K562 (cell line): Measurements from ENCODE around the gene SNAI1. TPM values are rescaled to one million over a fixed set of nuclear protein-coding genes. Genes with fewer than 3 reads are reported as not detected.

Source experiments
- BRD9 ChIP-seq: fragments of 450-650 bp; IDR thresholded peaks from 2 replicates; pipeline ENCODE4 v1.6.1; 2018; ENCODE audit warnings: low read depth; ENCODE audit not compliant: partially characterized antibody
- E2F6 ChIP-seq, 2 experiments: IDR thresholded peaks; 2 replicates each; pipeline ENCODE4 v1.6.1; 2011; ENCODE audit warnings: borderline replicate concordance in 1 of 2, control low read depth in 1 of 2, low read depth in 1 of 2, low read length in 1 of 2, mild to moderate bottlenecking in 1 of 2, mixed read lengths in 1 of 2, moderate library complexity in 1 of 2; ENCODE audit not compliant: insufficient read depth in 1 of 2, insufficient read length in 1 of 2, poor library complexity in 1 of 2, severe bottlenecking in 1 of 2; ENCODE audit errors: extremely low read depth in 1 of 2
- ESRRB ChIP-seq: fragments of 250-450 bp; sonication (Bioruptor Pico); IDR thresholded peaks from 2 replicates; pipeline ENCODE4 v1.5.0; 2020; ENCODE audit warnings: mild to moderate bottlenecking, moderate library complexity, borderline replicate concordance
- MCM3 ChIP-seq: fragments of 450-650 bp; IDR thresholded peaks from 2 replicates; pipeline ENCODE4 v1.6.1; 2016
- POLR2H ChIP-seq: IDR thresholded peaks from 2 replicates; pipeline ENCODE4 v1.6.1; 2016; ENCODE audit warnings: missing genetic modification characterization, low read depth, mild to moderate bottlenecking, control low read depth, missing compliant biosample characterization, moderate library complexity
- SAP30 ChIP-seq: fragments of 200-600 bp; sonication (generic); IDR thresholded peaks from 2 replicates; pipeline ENCODE4 v1.6.1; 2012; ENCODE audit warnings: borderline replicate concordance, low read depth, mild to moderate bottlenecking, moderate library complexity, low read length, control low read depth, inconsistent platforms; ENCODE audit not compliant: insufficient read depth, poor library complexity, severe bottlenecking
- SIN3A ChIP-seq, 2 experiments: fragments of 150-350 bp in 1 of 2; IDR thresholded peaks; 2 replicates each; pipeline ENCODE4 v1.6.1; 2011 to 2016; ENCODE audit warnings: borderline replicate concordance in 2 of 2, low read depth in 2 of 2, low read length in 2 of 2, mild to moderate bottlenecking in 2 of 2, moderate library complexity in 2 of 2; ENCODE audit not compliant: control insufficient read depth in 1 of 2
- ZNF121 ChIP-seq: sonication (generic); formaldehyde crosslinking; conservative IDR thresholded peaks from 2 replicates; pipeline ENCODE4 v1.8.0; 2022; ENCODE audit warnings: missing genetic modification reagents
- ZNF586 ChIP-seq: fragments of 450-650 bp; formaldehyde crosslinking; conservative IDR thresholded peaks from 2 replicates; pipeline ENCODE4 v1.4.0; 2020; ENCODE audit warnings: mild to moderate bottlenecking, moderate library complexity
- polyA plus RNA-seq, 8 experiments: library from polyadenylated mRNA; depleted of rRNA in 4 of 8; stranded (reverse) in 5 of 8; unstranded in 3 of 8; fragments of >200 nt; fragmentation: Nextera tagmentation in 2 of 8; fragmentation: Illumina TruSeq in 1 of 8; extraction: Ambion mirVana in 2 of 8; extraction: Trizol in 1 of 8; gene quantifications; 2 replicates each; pipeline versions ENCODE4 v1.2.1 to v1.2.3, GENCODE V29; 2011 to 2014; ENCODE audit warnings: inconsistent platforms in 1 of 8, missing spikeins in 1 of 8
- total RNA-seq, 7 experiments: library from RNA; depleted of rRNA in 6 of 7; stranded (reverse); fragments of >200 nt in 6 of 7; fragmentation: Illumina TruSeq in 2 of 7; extraction: Trizol in 2 of 7; gene quantifications; 2 replicates each; pipeline versions ENCODE4 v1.2.1 to v1.2.3, GENCODE V29; 2011 to 2021; ENCODE audit warnings: low replicate concordance in 1 of 7

Gene SNAI1
- total and polyA plus RNA-seq, 9 of the 15 experiments (the other 6 are each of a cell fraction or from before 2014, with no cell fraction given): 0.32 to 11.6 (median 2.0) TPM

GRCh38 chr20:49981218-49982071 is 1.3 kb upstream of the SNAI1 start (continued):
- TF ChIP-seq MCM3 (no peak), E2F6 (IDR thresholded peaks at IDR 0.05; ENCODE audit: borderline replicate concordance in 1 of 2, extremely low read depth in 1 of 2, insufficient read depth in 1 of 2, insufficient read length in 1 of 2, low read depth in 1 of 2, low read length in 1 of 2, poor library complexity in 1 of 2, severe bottlenecking in 1 of 2) (peak in 1 of 2 experiments; percentile 48), ESRRB (CRISPR knock-in tag) (no peak), SIN3A (IDR thresholded peaks at IDR 0.05; ENCODE audit: borderline replicate concordance in 2 of 2, control insufficient read depth in 1 of 2, low read depth in 2 of 2, low read length in 2 of 2) (no peak), POLR2H (tag) (no peak), ZNF586 (CRISPR knock-in tag) (no peak), BRD9 (no peak), SAP30 (no peak), ZNF121 (no peak)
